ENCODE results near the gene OCA2. TPM values are rescaled to one million over a fixed set of nuclear protein-coding genes. Genes with fewer than 3 reads are reported as not detected.

OCA2 gene
- total and polyA plus RNA-seq, 11 donors: 0.04 to 0.10 (median 0.07) TPM; not detected in 8

- Histone ChIP-seq H3K9me3 (no peaks in the 10 kb centered on the region), H3K4me3 (no peak overlapping the region), H3K36me3 (no peaks in the 10 kb centered on the region), H3K27ac (no peak overlapping the region), H3K4me1 (no peaks in the 10 kb centered on the region), H3K27me3 (no peaks in the 10 kb centered on the region)
- no peak for TF ChIP-seq CTCF (IDR thresholded peaks at IDR 0.05)
- no peak for TF ChIP-seq POLR2A (IDR thresholded peaks at IDR 0.05)
- ATAC-seq: no peak
- no peak for DNase-seq
- intact Hi-C loops (cut with DNase I): no loop called here
- WGBS, 4 donors: 67 to 88% (median 81%) methylated on average over 1 of the region's 1 CpG
Observed at GRCh38 chr15:28078191-28078719, 20.9 kb downstream of the OCA2 start.

- intact Hi-C loops (cut with DNase I): no loop called here
- no peak for TF ChIP-seq CTCF (IDR thresholded peaks at IDR 0.05)
- TF ChIP-seq POLR2A (IDR thresholded peaks at IDR 0.05): no peak
- Histone ChIP-seq H3K27me3 (no peaks in the 10 kb centered on the region), H3K36me3 (no peaks in the 10 kb centered on the region), H3K27ac (no peak overlapping the region), H3K4me3 (no peak overlapping the region), H3K9me3 (no peaks in the 10 kb centered on the region), H3K4me1 (no peaks in the 10 kb centered on the region)
- ATAC-seq (no peak), DNase-seq (no peak)
- 67 to 74% (median 71%) methylated on average over 1 of the region's 1 CpG for WGBS, 4 donors
Observed at GRCh38 chr15:28075573-28075972, 23.5 kb downstream of the OCA2 start.

- 22 to 49% (median 37%) methylated on average over 1 of the region's 1 CpG for WGBS, 4 donors
- no peak for DNase-seq
- Histone ChIP-seq H3K9me3 (peaks cover 0 to 6% (median 0%) of the 10 kb centered on the region in 12 donors), H3K4me3 (no peak overlapping the region), H3K36me3 (no peaks in the 10 kb centered on the region), H3K27me3 (peaks cover 0 to 6% (median 0%) of the 10 kb centered on the region in 9 donors), H3K27ac (no peak overlapping the region), H3K4me1 (no peaks in the 10 kb centered on the region)
- no peak for ATAC-seq
- intact Hi-C loops (cut with DNase I): no loop called here
- no peak for TF ChIP-seq CTCF (IDR thresholded peaks at IDR 0.05)
- TF ChIP-seq POLR2A (IDR thresholded peaks at IDR 0.05): no peak
Observed at GRCh38 chr15:28068930-28069329, 30.2 kb downstream of the OCA2 start.

- H3K27ac ChIP-seq: no peak overlapping the region
Observed at GRCh38 chr15:28066231-28066630, 32.9 kb downstream of the OCA2 start.

More at GRCh38 chr15:28066231-28066630, 32.9 kb downstream of the OCA2 start:
- TF ChIP-seq CTCF (IDR thresholded peaks at IDR 0.05) (no peak), POLR2A (IDR thresholded peaks at IDR 0.05) (no peak)
- WGBS, 4 donors: 39 to 52% (median 42%) methylated on average over 3 of the region's 3 CpGs
- ATAC-seq: no peak
- Histone ChIP-seq H3K4me3 (no peak overlapping the region), H3K4me1 (no peaks in the 10 kb centered on the region), H3K9me3 (peaks cover 0 to 15% (median 2%) of the 10 kb centered on the region in 12 donors), H3K27me3 (peaks cover 0 to 6% (median 0%) of the 10 kb centered on the region in 9 donors), H3K36me3 (no peaks in the 10 kb centered on the region)
- intact Hi-C loops (cut with DNase I): no loop called here
- no peak for DNase-seq

All from heart left ventricle (tissue), 16 donors.